Neuronal stem cell (in vitro differentiated cells): ENCODE results near the gene TPRA1. TPM values are rescaled to one million over a fixed set of nuclear protein-coding genes. Genes with fewer than 3 reads are reported as not detected.

ENCODE experiments used
- DNase-seq: peaks from one replicate; pipeline ENCODE4 v3.0.0-alpha.2; 2013; ENCODE audit warnings: low spot score
- H2AFZ ChIP-seq: one replicate; pipeline ENCODE4 v1.6.1; 2013; ENCODE audit warnings: mild to moderate bottlenecking, low read length, inconsistent platforms
- H2AK5ac ChIP-seq: 2 replicates; pipeline ENCODE4 v1.6.1; 2013; ENCODE audit warnings: low read depth, mild to moderate bottlenecking, inconsistent platforms, low read length, moderate library complexity, mixed read lengths
- H2BK120ac ChIP-seq: 2 replicates; pipeline ENCODE4 v1.6.1; 2013; ENCODE audit warnings: low read depth, mild to moderate bottlenecking, inconsistent platforms, low read length, moderate library complexity, mixed read lengths
- H2BK12ac ChIP-seq: one replicate; pipeline ENCODE4 v1.6.1; 2013; ENCODE audit warnings: low read length, inconsistent platforms
- H2BK15ac ChIP-seq: 2 replicates; pipeline ENCODE4 v1.6.1; 2013; ENCODE audit warnings: mild to moderate bottlenecking, low read length, inconsistent platforms, mixed read lengths
- H2BK5ac ChIP-seq: one replicate; pipeline ENCODE4 v1.6.1; 2013; ENCODE audit warnings: inconsistent platforms, mild to moderate bottlenecking, low read length, moderate library complexity
- H3K14ac ChIP-seq: one replicate; pipeline ENCODE4 v1.6.1; 2013; ENCODE audit warnings: low read length, inconsistent platforms
- H3K18ac ChIP-seq: 2 replicates; pipeline ENCODE4 v1.6.1; 2013; ENCODE audit warnings: low read length, inconsistent platforms
- H3K23ac ChIP-seq: 2 replicates; pipeline ENCODE4 v1.6.1; 2013; ENCODE audit warnings: low read depth, mild to moderate bottlenecking, mixed read lengths, low read length, inconsistent platforms; ENCODE audit not compliant: poor library complexity
- H3K27ac ChIP-seq: replicated peaks from 3 replicates; pipeline ENCODE4 v1.5.1; 2013; ENCODE audit warnings: low read length, inconsistent platforms
- H3K27me3 ChIP-seq, 3 experiments: 2 replicates each; pipeline ENCODE4 v1.6.1; 2013; ENCODE audit warnings: low read length in 3 of 3, mild to moderate bottlenecking in 2 of 3, inconsistent platforms in 1 of 3, low read depth in 1 of 3, mixed read lengths in 1 of 3, moderate library complexity in 1 of 3; ENCODE audit not compliant: control insufficient read depth in 3 of 3, insufficient read depth in 3 of 3
- H3K36me3 ChIP-seq, 2 donors: replicated peaks in 1 of 2; 2 replicates each; pipeline ENCODE4 v1.6.1; 2013; ENCODE audit warnings: low read length in 2 of 2; ENCODE audit not compliant: control insufficient read depth in 2 of 2, insufficient read depth in 2 of 2
- H3K4ac ChIP-seq: 2 replicates; pipeline ENCODE4 v1.6.1; 2013; ENCODE audit warnings: inconsistent platforms, mild to moderate bottlenecking, low read length, moderate library complexity
- H3K4me1 ChIP-seq, 2 donors: 1 replicate in 1 of 2; 2 replicates in 1 of 2; pipeline ENCODE4 v1.6.1; 2013; ENCODE audit warnings: low read length in 2 of 2, low read depth in 1 of 2; ENCODE audit not compliant: control insufficient read depth in 2 of 2, insufficient read depth in 1 of 2
- H3K4me2 ChIP-seq: one replicate; pipeline ENCODE4 v1.6.1; 2013; ENCODE audit warnings: mild to moderate bottlenecking, low read length, inconsistent platforms; ENCODE audit not compliant: insufficient read depth, poor library complexity, severe bottlenecking
- H3K4me3 ChIP-seq, 2 donors: 2 replicates each; pipeline ENCODE4 v1.5.1; 2013; ENCODE audit warnings: low read length in 2 of 2, mild to moderate bottlenecking in 2 of 2, inconsistent platforms in 1 of 2, moderate library complexity in 1 of 2
- H3K79me1 ChIP-seq: one replicate; pipeline ENCODE4 v1.6.1; 2013; ENCODE audit warnings: low read depth, mild to moderate bottlenecking, inconsistent platforms, low read length, moderate library complexity
- H3K9ac ChIP-seq: one replicate; pipeline ENCODE4 v1.6.1; 2013; ENCODE audit warnings: mild to moderate bottlenecking, low read depth, low read length, inconsistent platforms; ENCODE audit not compliant: poor library complexity
- H3K9me3 ChIP-seq, 2 donors: replicated peaks in 1 of 2; 2 replicates each; pipeline versions ENCODE3 to v1.6.1; 2013; ENCODE audit warnings: low read length in 2 of 2, mild to moderate bottlenecking in 2 of 2, inconsistent platforms in 1 of 2, low read depth in 1 of 2, mixed read lengths in 1 of 2, moderate library complexity in 1 of 2; ENCODE audit not compliant: control insufficient read depth in 2 of 2, insufficient read depth in 1 of 2
- H4K8ac ChIP-seq: one replicate; pipeline ENCODE4 v1.6.1; 2013; ENCODE audit warnings: low read depth, mild to moderate bottlenecking, inconsistent platforms, low read length, moderate library complexity
- H4K91ac ChIP-seq: one replicate; pipeline ENCODE4 v1.6.1; 2013; ENCODE audit warnings: low read length, low read depth, mild to moderate bottlenecking, inconsistent platforms; ENCODE audit not compliant: poor library complexity
- WGBS, 2 donors: extraction: QIAGEN DNeasy Blood & Tissue Kit; methylation state at CpG; one replicate each; pipeline ENCODE4 v1.1.7; 2013; ENCODE audit warnings: missing lambda C conversion rate in 2 of 2, mixed read lengths in 1 of 2; ENCODE audit not compliant: insufficient read length in 2 of 2, insufficient replicate concordance in 1 of 2; ENCODE audit errors: extremely low coverage in 2 of 2; 5-methylcytosine and 5-hydroxymethylcytosine counted together
- polyA plus RNA-seq, 2 experiments: library from polyadenylated mRNA; stranded (reverse); fragments of 200-250 nt; gene quantifications; one replicate each; pipeline ENCODE4 v1.2.3, GENCODE V29; 2013

The TPRA1 gene
- 17.1 TPM for polyA plus RNA-seq (2013, experiment 1 of 2)
- polyA plus RNA-seq (2013, experiment 2 of 2): 16.1 TPM

- Histone ChIP-seq H3K18ac (peak within 1 kb of the TSS; percentile 88), H3K9ac (peak within 1 kb of the TSS; percentile 93), H3K23ac (peak within 1 kb of the TSS; percentile 58), H3K27me3 (no peaks in the 10 kb centered on the region), H3K9me3 (no peaks in the 10 kb centered on the region), H3K79me1 (peaks cover 9% of the 10 kb centered on the region), H2BK12ac (no peak within 1 kb of the TSS), H3K4ac (no peak within 1 kb of the TSS), H2BK120ac (no peak within 1 kb of the TSS), H2AFZ (peak within 1 kb of the TSS; percentile 91), H3K4me1 (peaks cover 13 to 21% of the 10 kb centered on the region in 2 donors), H4K91ac (no peak within 1 kb of the TSS), H3K36me3 (peaks cover 0 to 3% of the 10 kb centered on the region in 2 donors), H3K4me3 (peak within 1 kb of the TSS; percentile 89 to 94), H4K8ac (no peak within 1 kb of the TSS), H3K27ac (peak within 1 kb of the TSS; percentile 95), H3K4me2 (peak within 1 kb of the TSS; percentile 82), H2BK5ac (peak within 1 kb of the TSS; percentile 89), H2BK15ac (peak within 1 kb of the TSS; percentile 24), H2AK5ac (peak within 1 kb of the TSS; percentile 25), H3K14ac (peak within 1 kb of the TSS; percentile 76)
- peak; percentile 95 for DNase-seq
- WGBS, 2 donors: no CpG with 5 or more reads among the region's 72 CpGs
Measured at GRCh38 chr3:127590593-127591465, at the start of gene TPRA1. Gene TPRA1 (minus strand): TSS chr3:127590733. CDS start chr3:127580146, 10,587 bp downstream.

GRCh38 chr3:127640042-127640355 is 49.5 kb upstream of the TPRA1 start:
- no CpG with 5 or more reads among the region's 3 CpGs for WGBS, 2 donors
- H2AFZ ChIP-seq: no peak overlapping the region

GRCh38 chr3:127639173-127640041 is 48.9 kb upstream of the TPRA1 start:
- H3K27me3 ChIP-seq: no peaks in the 10 kb centered on the region
- no peak overlapping the region for H2AK5ac ChIP-seq
- H3K9ac ChIP-seq: peak overlapping the region; percentile 36
- H3K14ac ChIP-seq: peak overlapping the region; percentile 77
- no peak overlapping the region for H3K23ac ChIP-seq
- no peak overlapping the region for H4K8ac ChIP-seq
- H3K4me1 ChIP-seq: no peaks in the 10 kb centered on the region
- no peak overlapping the region for H3K4me2 ChIP-seq
- H2BK120ac ChIP-seq: no peak overlapping the region
- no peak overlapping the region for H4K91ac ChIP-seq
- H3K9me3 ChIP-seq: no peaks in the 10 kb centered on the region
- no peak overlapping the region for H3K4me3 ChIP-seq
- no peak for DNase-seq
- H2BK12ac ChIP-seq: no peak overlapping the region
- no peak overlapping the region for H3K4ac ChIP-seq
- H2BK15ac ChIP-seq: no peak overlapping the region
- H3K36me3 ChIP-seq: peaks cover 2 to 45% of the 10 kb centered on the region in 2 donors
- WGBS, 2 donors: no CpG with 5 or more reads among the region's 5 CpGs
- H2BK5ac ChIP-seq: no peak overlapping the region
- no peaks in the 10 kb centered on the region for H3K79me1 ChIP-seq
- no peak overlapping the region for H3K27ac ChIP-seq
- no peak overlapping the region for H3K18ac ChIP-seq
- no peak overlapping the region for H2AFZ ChIP-seq

More at GRCh38 chr3:127640042-127640355, 49.5 kb upstream of the TPRA1 start:
- DNase-seq: no peak
- Histone ChIP-seq H4K91ac (no peak overlapping the region), H3K9me3 (no peaks in the 10 kb centered on the region), H3K4me2 (no peak overlapping the region), H3K36me3 (peaks cover 2 to 51% of the 10 kb centered on the region in 2 donors), H2BK5ac (no peak overlapping the region), H3K4me1 (no peaks in the 10 kb centered on the region), H3K4ac (no peak overlapping the region), H2AK5ac (no peak overlapping the region), H3K27ac (no peak overlapping the region), H2BK12ac (no peak overlapping the region), H2BK120ac (no peak overlapping the region), H3K14ac (no peak overlapping the region), H4K8ac (no peak overlapping the region), H3K9ac (no peak overlapping the region), H2BK15ac (no peak overlapping the region), H3K23ac (no peak overlapping the region), H3K18ac (no peak overlapping the region), H3K79me1 (no peaks in the 10 kb centered on the region), H3K27me3 (no peaks in the 10 kb centered on the region), H3K4me3 (no peak overlapping the region)

GRCh38 chr3:127637971-127638370 is 47.4 kb upstream of the TPRA1 start:
- no peak overlapping the region for H2BK5ac ChIP-seq
- no peak overlapping the region for H2AK5ac ChIP-seq
- DNase-seq: no peak
- no peaks in the 10 kb centered on the region for H3K9me3 ChIP-seq
- no peak overlapping the region for H3K23ac ChIP-seq
- H3K36me3 ChIP-seq: peaks cover 2 to 32% of the 10 kb centered on the region in 2 donors
- no peak overlapping the region for H3K4me3 ChIP-seq
- H2BK120ac ChIP-seq: no peak overlapping the region
- H3K4me2 ChIP-seq: no peak overlapping the region
- no peak overlapping the region for H3K27ac ChIP-seq
- no peaks in the 10 kb centered on the region for H3K4me1 ChIP-seq
- no peak overlapping the region for H3K18ac ChIP-seq
- no peaks in the 10 kb centered on the region for H3K27me3 ChIP-seq
- no peak overlapping the region for H2AFZ ChIP-seq
- no peak overlapping the region for H3K9ac ChIP-seq
- no peak overlapping the region for H3K14ac ChIP-seq
- no peak overlapping the region for H4K8ac ChIP-seq
- no peak overlapping the region for H2BK12ac ChIP-seq
- H3K79me1 ChIP-seq: no peaks in the 10 kb centered on the region
- H3K4ac ChIP-seq: no peak overlapping the region
- no peak overlapping the region for H2BK15ac ChIP-seq
- H4K91ac ChIP-seq: no peak overlapping the region
